H9 (cell line): ENCODE results near the gene PRKCA. TPM values are rescaled to one million over a fixed set of nuclear protein-coding genes. Genes with fewer than 3 reads are reported as not detected.

ENCODE experiments used
- DNase-seq: peaks from one replicate; pipeline ENCODE4 v3.0.0-alpha.2; 2017
- H2AFZ ChIP-seq: one replicate; pipeline ENCODE4 v1.6.1; 2013; ENCODE audit warnings: mild to moderate bottlenecking, low read length, control low read depth, moderate library complexity
- H2AK5ac ChIP-seq: 2 replicates; pipeline ENCODE4 v1.6.1; 2013; ENCODE audit warnings: low read length, control low read depth, mixed read lengths; ENCODE audit not compliant: insufficient read length
- H2BK120ac ChIP-seq: one replicate; pipeline ENCODE4 v1.6.1; 2013; ENCODE audit warnings: low read depth, mild to moderate bottlenecking, low read length, control low read depth, inconsistent platforms; ENCODE audit not compliant: poor library complexity, severe bottlenecking
- H2BK12ac ChIP-seq: 2 replicates; pipeline ENCODE4 v1.6.1; 2013; ENCODE audit warnings: low read length, control low read depth, mixed read lengths, low read depth; ENCODE audit not compliant: insufficient read length
- H2BK15ac ChIP-seq: 2 replicates; pipeline ENCODE4 v1.6.1; 2013; ENCODE audit warnings: low read depth, low read length, control low read depth
- H2BK20ac ChIP-seq: one replicate; pipeline ENCODE4 v1.6.1; 2013; ENCODE audit warnings: low read depth, mild to moderate bottlenecking, low read length, control low read depth, inconsistent platforms; ENCODE audit not compliant: poor library complexity, severe bottlenecking
- H2BK5ac ChIP-seq: 2 replicates; pipeline ENCODE4 v1.6.1; 2013; ENCODE audit warnings: low read length, control low read depth, mixed read lengths; ENCODE audit not compliant: insufficient read length
- H3K14ac ChIP-seq: 2 replicates; pipeline ENCODE4 v1.6.1; 2013; ENCODE audit warnings: low read length, control low read depth; ENCODE audit not compliant: insufficient read depth
- H3K18ac ChIP-seq: 2 replicates; pipeline ENCODE4 v1.6.1; 2013; ENCODE audit warnings: low read depth, mild to moderate bottlenecking, mixed read lengths, low read length, control low read depth; ENCODE audit not compliant: insufficient read length
- H3K23ac ChIP-seq: 2 replicates; pipeline ENCODE4 v1.6.1; 2013; ENCODE audit warnings: low read length, control low read depth, mixed read lengths, low read depth; ENCODE audit not compliant: insufficient read length
- H3K23me2 ChIP-seq: 2 replicates; pipeline ENCODE4 v1.6.1; 2013; ENCODE audit warnings: low read depth, mild to moderate bottlenecking, mixed read lengths, low read length, control low read depth; ENCODE audit not compliant: insufficient read length, poor library complexity, severe bottlenecking
- H3K27ac ChIP-seq: 2 replicates; pipeline ENCODE4 v1.5.1; 2013; ENCODE audit warnings: low read length, control low read depth, mixed read lengths, low read depth; ENCODE audit not compliant: insufficient read length
- H3K27me3 ChIP-seq: 2 replicates; pipeline ENCODE4 v1.6.1; 2013; ENCODE audit warnings: low read length, control low read depth, inconsistent platforms; ENCODE audit not compliant: insufficient read depth
- H3K4ac ChIP-seq: 2 replicates; pipeline ENCODE4 v1.6.1; 2013; ENCODE audit warnings: low read depth, mild to moderate bottlenecking, control low read depth, inconsistent platforms, low read length, moderate library complexity
- H3K4me1 ChIP-seq: 2 replicates; pipeline ENCODE4 v1.6.1; 2013; ENCODE audit warnings: low read length, control low read depth, inconsistent platforms; ENCODE audit not compliant: insufficient read depth
- H3K4me2 ChIP-seq: 2 replicates; pipeline ENCODE4 v1.6.1; 2013; ENCODE audit warnings: low read length, control low read depth, mixed read lengths; ENCODE audit not compliant: insufficient read length, insufficient read depth
- H3K56ac ChIP-seq: 2 replicates; pipeline ENCODE4 v1.6.1; 2013; ENCODE audit warnings: low read depth, mild to moderate bottlenecking, mixed read lengths, low read length, control low read depth; ENCODE audit not compliant: insufficient read length
- H3K79me1 ChIP-seq: 2 replicates; pipeline ENCODE4 v1.6.1; 2013; ENCODE audit warnings: low read depth, mild to moderate bottlenecking, moderate library complexity, low read length, control low read depth, inconsistent platforms; ENCODE audit not compliant: insufficient read depth, poor library complexity, severe bottlenecking
- H3K79me2 ChIP-seq: 2 replicates; pipeline ENCODE4 v1.6.1; 2013; ENCODE audit warnings: low read length, control low read depth, inconsistent platforms; ENCODE audit not compliant: insufficient read depth
- H3K9ac ChIP-seq: 2 replicates; pipeline ENCODE4 v1.6.1; 2013; ENCODE audit warnings: low read length, control low read depth, mixed read lengths; ENCODE audit not compliant: insufficient read length; ENCODE audit errors: extremely low read depth
- H3K9me3 ChIP-seq: one replicate; pipeline ENCODE4 v1.6.1; 2013; ENCODE audit warnings: low read depth, low read length, inconsistent platforms; ENCODE audit not compliant: control insufficient read depth
- H3T11ph ChIP-seq: one replicate; pipeline ENCODE4 v1.6.1; 2013; ENCODE audit warnings: mild to moderate bottlenecking, low read length, control low read depth, inconsistent platforms
- H4K20me1 ChIP-seq: one replicate; pipeline ENCODE4 v1.6.1; 2013; ENCODE audit not compliant: control insufficient read depth, insufficient read length, insufficient read depth
- H4K5ac ChIP-seq: 2 replicates; pipeline ENCODE4 v1.6.1; 2013; ENCODE audit warnings: low read depth, mild to moderate bottlenecking, mixed read lengths, low read length, control low read depth; ENCODE audit not compliant: insufficient read length
- H4K8ac ChIP-seq: replicated peaks from 2 replicates; pipeline ENCODE4 v1.6.1; 2013; ENCODE audit warnings: low read length, control low read depth, mixed read lengths, low read depth; ENCODE audit not compliant: insufficient read length
- H4K91ac ChIP-seq: 2 replicates; pipeline ENCODE4 v1.6.1; 2013; ENCODE audit warnings: low read depth, mild to moderate bottlenecking, moderate library complexity, mixed read lengths, low read length, control low read depth; ENCODE audit not compliant: insufficient read length
- H3K27ac Mint-ChIP-seq, 3 experiments: 2 replicates in 2 of 3; 3 replicates in 1 of 3; pipeline ENCODE4 v1.8.0; 2020 to 2021; ENCODE audit warnings: mixed read lengths in 3 of 3, mild to moderate bottlenecking in 1 of 3, moderate library complexity in 1 of 3
- H3K27me3 Mint-ChIP-seq: 2 replicates; pipeline ENCODE4 v1.8.0; 2021; ENCODE audit warnings: low read depth, mild to moderate bottlenecking, moderate library complexity, mixed read lengths
- H3K36me3 Mint-ChIP-seq, 3 experiments: 2 replicates in 2 of 3; 3 replicates in 1 of 3; pipeline ENCODE4 v1.8.0; 2020 to 2021; ENCODE audit warnings: low read depth in 3 of 3, mixed read lengths in 3 of 3; ENCODE audit not compliant: insufficient read depth in 1 of 3
- H3K4me1 Mint-ChIP-seq, 2 experiments: 2 replicates each; pipeline ENCODE4 v1.8.0; 2020; ENCODE audit warnings: mixed read lengths in 2 of 2
- H3K4me3 Mint-ChIP-seq, 2 experiments: 2 replicates in 1 of 2; 3 replicates in 1 of 2; pipeline ENCODE4 v1.8.0; 2020 to 2021; ENCODE audit warnings: mild to moderate bottlenecking in 2 of 2, mixed read lengths in 2 of 2, moderate library complexity in 1 of 2
- H3K9me3 Mint-ChIP-seq, 2 experiments: 2 replicates in 1 of 2; 3 replicates in 1 of 2; pipeline ENCODE4 v1.8.0; 2020; ENCODE audit warnings: mild to moderate bottlenecking in 2 of 2, mixed read lengths in 2 of 2, moderate library complexity in 1 of 2
- WGBS: extraction: QIAGEN DNeasy Blood & Tissue Kit; methylation state at CpG from one replicate; pipeline ENCODE4 v1.1.7; 2013; ENCODE audit warnings: missing lambda C conversion rate, low lambda C conversion rate, mixed read lengths; ENCODE audit not compliant: insufficient read length; ENCODE audit errors: extremely low coverage; 5-methylcytosine and 5-hydroxymethylcytosine counted together
- total RNA-seq: library from RNA; stranded (reverse); gene quantifications from 2 replicates; pipeline ENCODE4 v1.2.1, GENCODE V29; 2021
- TF ChIP-seq, protein P1 (sequence below): fragments of 200-600 bp; sonication (generic); conservative IDR thresholded peaks from 3 replicates; pipeline ENCODE4 v1.8.0; 2021; ENCODE audit warnings: antibody characterized with exemption, mild to moderate bottlenecking

The PRKCA gene
- total RNA-seq, 1 experiment from 2014 or later: 10.5 TPM

DNA sequence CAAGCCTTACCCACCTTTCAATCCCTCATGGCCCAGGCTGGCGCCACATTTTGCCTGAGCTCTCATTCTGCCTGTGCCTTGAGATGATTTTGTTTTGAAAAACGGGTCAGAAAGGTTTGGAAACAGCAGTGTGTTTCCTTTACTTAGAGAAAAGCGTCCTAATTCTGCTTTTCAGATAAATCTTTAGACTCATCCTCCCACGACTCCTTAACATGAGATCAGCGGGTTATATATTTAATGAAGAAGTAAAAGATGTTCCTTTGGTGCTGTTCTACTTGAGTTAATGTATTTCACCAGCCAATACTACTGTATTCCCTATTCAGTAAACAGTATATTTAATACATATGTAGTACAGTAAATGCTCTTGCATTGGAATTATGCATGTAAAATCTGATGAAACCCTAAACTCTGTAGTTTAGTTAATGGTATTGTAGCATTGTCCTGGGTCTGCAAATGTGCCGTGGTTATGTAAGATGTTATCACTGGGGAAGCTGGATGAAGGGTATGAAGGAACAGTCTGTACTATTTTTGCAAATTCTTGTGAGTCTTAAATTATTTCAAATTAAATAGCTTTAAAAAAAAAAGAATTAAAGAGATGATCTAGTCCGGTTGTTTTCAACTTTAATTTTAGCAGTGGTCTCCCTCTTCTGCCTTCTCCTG is 333.1 kb downstream of the PRKCA start:
- no peak overlapping the region for H2BK120ac ChIP-seq
- H3K79me1 ChIP-seq: no peaks in the 10 kb centered on the region
- no peak overlapping the region for H3K23ac ChIP-seq
- no peaks in the 10 kb centered on the region for H3K23me2 ChIP-seq
- H3K9ac ChIP-seq: no peak overlapping the region
- TF ChIP-seq, protein P1, sequence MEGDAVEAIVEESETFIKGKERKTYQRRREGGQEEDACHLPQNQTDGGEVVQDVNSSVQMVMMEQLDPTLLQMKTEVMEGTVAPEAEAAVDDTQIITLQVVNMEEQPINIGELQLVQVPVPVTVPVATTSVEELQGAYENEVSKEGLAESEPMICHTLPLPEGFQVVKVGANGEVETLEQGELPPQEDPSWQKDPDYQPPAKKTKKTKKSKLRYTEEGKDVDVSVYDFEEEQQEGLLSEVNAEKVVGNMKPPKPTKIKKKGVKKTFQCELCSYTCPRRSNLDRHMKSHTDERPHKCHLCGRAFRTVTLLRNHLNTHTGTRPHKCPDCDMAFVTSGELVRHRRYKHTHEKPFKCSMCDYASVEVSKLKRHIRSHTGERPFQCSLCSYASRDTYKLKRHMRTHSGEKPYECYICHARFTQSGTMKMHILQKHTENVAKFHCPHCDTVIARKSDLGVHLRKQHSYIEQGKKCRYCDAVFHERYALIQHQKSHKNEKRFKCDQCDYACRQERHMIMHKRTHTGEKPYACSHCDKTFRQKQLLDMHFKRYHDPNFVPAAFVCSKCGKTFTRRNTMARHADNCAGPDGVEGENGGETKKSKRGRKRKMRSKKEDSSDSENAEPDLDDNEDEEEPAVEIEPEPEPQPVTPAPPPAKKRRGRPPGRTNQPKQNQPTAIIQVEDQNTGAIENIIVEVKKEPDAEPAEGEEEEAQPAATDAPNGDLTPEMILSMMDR: no peak
- H2BK12ac ChIP-seq: no peak overlapping the region
- no peak overlapping the region for H3T11ph ChIP-seq
- no peak overlapping the region for H3K18ac ChIP-seq
- H2BK5ac ChIP-seq: no peak overlapping the region
- H3K4me3 Mint-ChIP-seq: no peak overlapping the region
- 0 out of 7 replicates have a peak overlapping the region, but pooled peaks of 1 of the 3 experiments have one; percentile 10 for H3K27ac Mint-ChIP-seq
- WGBS: no CpG with 5 or more reads among the region's 7 CpGs
- H3K4ac ChIP-seq: no peak overlapping the region
- H4K20me1 ChIP-seq: no peaks in the 10 kb centered on the region
- no peaks in the 10 kb centered on the region for H3K36me3 Mint-ChIP-seq
- no peaks in the 10 kb centered on the region for H3K4me1 ChIP-seq
- H3K27me3 ChIP-seq: no peaks in the 10 kb centered on the region
- H3K56ac ChIP-seq: no peak overlapping the region
- no peaks in the 10 kb centered on the region for H3K9me3 ChIP-seq
- H3K27me3 Mint-ChIP-seq: no peaks in the 10 kb centered on the region
- H3K14ac ChIP-seq: no peak overlapping the region
- H3K4me1 Mint-ChIP-seq: no peaks in the 10 kb centered on the region
- no peak overlapping the region for H4K8ac ChIP-seq
- H4K5ac ChIP-seq: no peak overlapping the region
- no peak overlapping the region for H2BK15ac ChIP-seq
- DNase-seq: no peak
- no peak overlapping the region for H3K27ac ChIP-seq
- no peak overlapping the region for H4K91ac ChIP-seq
- no peak overlapping the region for H2AFZ ChIP-seq
- no peaks in the 10 kb centered on the region for H3K9me3 Mint-ChIP-seq
- H3K4me2 ChIP-seq: no peak overlapping the region
- H2BK20ac ChIP-seq: no peak overlapping the region
- no peak overlapping the region for H2AK5ac ChIP-seq
- no peaks in the 10 kb centered on the region for H3K79me2 ChIP-seq
